A549 (cell line): ENCODE measurements around the gene ARMC9.

Source experiments
- CBX2 ChIP-seq: fragments of 200-600 bp; sonication (generic); IDR thresholded peaks from 2 replicates; pipeline ENCODE4 v1.6.1; 2016; ENCODE audit warnings: low read depth, mild to moderate bottlenecking, borderline replicate concordance
- CHD2 ChIP-seq: fragments of 150-350 bp; IDR thresholded peaks from 2 replicates; pipeline ENCODE4 v1.6.1; 2014; ENCODE audit warnings: low read length; ENCODE audit not compliant: partially characterized antibody
- ESRRA ChIP-seq: fragments of 150-350 bp; IDR thresholded peaks from 2 replicates; pipeline ENCODE4 v1.6.1; 2014; ENCODE audit warnings: mild to moderate bottlenecking, low read length, borderline replicate concordance
- MAFK ChIP-seq: fragments of 450-650 bp; IDR thresholded peaks from 2 replicates; pipeline ENCODE4 v1.6.1; 2014; ENCODE audit not compliant: partially characterized antibody
- NR3C1 ChIP-seq: fragments of >200 bp; sonication (Bioruptor Twin); formaldehyde crosslinking; IDR thresholded peaks from 3 replicates; pipeline ENCODE4 v1.6.1; 2017
- POLR2A ChIP-seq: IDR thresholded peaks from 2 replicates; pipeline ENCODE4 v1.6.1; 2012; ENCODE audit warnings: mild to moderate bottlenecking, low read length
- RAD21 ChIP-seq, 2 experiments: fragments of >200 bp in 1 of 2; sonication (Bioruptor Twin) in 1 of 2; formaldehyde crosslinking in 1 of 2; IDR thresholded peaks in 1 of 2; conservative IDR thresholded peaks in 1 of 2; 2 replicates in 1 of 2; 3 replicates in 1 of 2; pipeline ENCODE4 v1.6.1; 2012 to 2018; ENCODE audit warnings: inconsistent platforms in 1 of 2
- TF ChIP-seq, protein P1 (sequence below): fragments of >200 bp; sonication (Bioruptor Twin); formaldehyde crosslinking; IDR thresholded peaks from 3 replicates; pipeline ENCODE4 v1.5.1; 2016
- TF ChIP-seq, protein P2 (sequence below): fragments of 450-650 bp; IDR thresholded peaks from 2 replicates; pipeline ENCODE4 v1.6.1; 2014; ENCODE audit warnings: antibody characterized with exemption
- TF ChIP-seq, protein P3 (sequence below): IDR thresholded peaks from 2 replicates; pipeline ENCODE4 v1.6.1; 2012
- TF ChIP-seq, protein P4 (sequence below): IDR thresholded peaks from 2 replicates; pipeline ENCODE4 v1.6.1; 2012
- TF ChIP-seq, protein P5 (sequence below): IDR thresholded peaks from 2 replicates; pipeline ENCODE4 v1.6.1; 2012; ENCODE audit warnings: low read depth, borderline replicate concordance

DNA sequence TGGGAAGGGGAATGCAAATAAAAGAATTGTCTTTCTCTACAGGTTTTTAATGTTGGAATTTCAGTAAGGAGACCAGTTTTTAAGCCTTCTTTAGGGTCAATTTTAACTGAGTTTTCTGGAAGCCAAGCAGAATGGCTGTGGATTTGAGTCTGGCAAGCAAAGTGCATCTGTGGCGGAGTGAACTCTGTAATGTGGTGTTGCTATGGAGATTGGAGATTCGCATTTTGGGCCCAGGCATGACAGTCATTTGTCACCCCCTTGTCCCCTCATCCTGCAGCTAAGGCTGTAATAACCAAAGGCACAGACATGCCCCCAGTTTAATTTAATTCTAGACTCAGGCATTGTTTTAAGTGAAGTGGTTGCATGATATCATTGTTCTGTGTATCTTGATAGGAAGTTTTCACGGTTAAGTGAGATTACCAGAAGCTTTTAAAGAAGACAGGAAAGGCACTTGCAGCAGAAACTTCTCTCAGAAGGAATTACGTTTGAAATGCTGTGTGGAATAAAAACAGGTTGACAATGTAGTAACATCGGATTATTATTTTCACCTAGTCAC lies 30.6 kb downstream of the ARMC9 start:
- TF ChIP-seq, protein P1, sequence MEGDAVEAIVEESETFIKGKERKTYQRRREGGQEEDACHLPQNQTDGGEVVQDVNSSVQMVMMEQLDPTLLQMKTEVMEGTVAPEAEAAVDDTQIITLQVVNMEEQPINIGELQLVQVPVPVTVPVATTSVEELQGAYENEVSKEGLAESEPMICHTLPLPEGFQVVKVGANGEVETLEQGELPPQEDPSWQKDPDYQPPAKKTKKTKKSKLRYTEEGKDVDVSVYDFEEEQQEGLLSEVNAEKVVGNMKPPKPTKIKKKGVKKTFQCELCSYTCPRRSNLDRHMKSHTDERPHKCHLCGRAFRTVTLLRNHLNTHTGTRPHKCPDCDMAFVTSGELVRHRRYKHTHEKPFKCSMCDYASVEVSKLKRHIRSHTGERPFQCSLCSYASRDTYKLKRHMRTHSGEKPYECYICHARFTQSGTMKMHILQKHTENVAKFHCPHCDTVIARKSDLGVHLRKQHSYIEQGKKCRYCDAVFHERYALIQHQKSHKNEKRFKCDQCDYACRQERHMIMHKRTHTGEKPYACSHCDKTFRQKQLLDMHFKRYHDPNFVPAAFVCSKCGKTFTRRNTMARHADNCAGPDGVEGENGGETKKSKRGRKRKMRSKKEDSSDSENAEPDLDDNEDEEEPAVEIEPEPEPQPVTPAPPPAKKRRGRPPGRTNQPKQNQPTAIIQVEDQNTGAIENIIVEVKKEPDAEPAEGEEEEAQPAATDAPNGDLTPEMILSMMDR, result no peak
- TF ChIP-seq MAFK (no peak), ESRRA (no peak), NR3C1 (no peak), POLR2A (no peak), RAD21 (conservative IDR thresholded peaks at IDR 0.05 in 1 of 2, IDR thresholded peaks at IDR 0.05 in 1 of 2) (no peak), CHD2 (no peak), CBX2 (no peak)
- TF ChIP-seq, protein P2, sequence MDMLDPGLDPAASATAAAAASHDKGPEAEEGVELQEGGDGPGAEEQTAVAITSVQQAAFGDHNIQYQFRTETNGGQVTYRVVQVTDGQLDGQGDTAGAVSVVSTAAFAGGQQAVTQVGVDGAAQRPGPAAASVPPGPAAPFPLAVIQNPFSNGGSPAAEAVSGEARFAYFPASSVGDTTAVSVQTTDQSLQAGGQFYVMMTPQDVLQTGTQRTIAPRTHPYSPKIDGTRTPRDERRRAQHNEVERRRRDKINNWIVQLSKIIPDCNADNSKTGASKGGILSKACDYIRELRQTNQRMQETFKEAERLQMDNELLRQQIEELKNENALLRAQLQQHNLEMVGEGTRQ, result no peak
- TF ChIP-seq, protein P3, sequence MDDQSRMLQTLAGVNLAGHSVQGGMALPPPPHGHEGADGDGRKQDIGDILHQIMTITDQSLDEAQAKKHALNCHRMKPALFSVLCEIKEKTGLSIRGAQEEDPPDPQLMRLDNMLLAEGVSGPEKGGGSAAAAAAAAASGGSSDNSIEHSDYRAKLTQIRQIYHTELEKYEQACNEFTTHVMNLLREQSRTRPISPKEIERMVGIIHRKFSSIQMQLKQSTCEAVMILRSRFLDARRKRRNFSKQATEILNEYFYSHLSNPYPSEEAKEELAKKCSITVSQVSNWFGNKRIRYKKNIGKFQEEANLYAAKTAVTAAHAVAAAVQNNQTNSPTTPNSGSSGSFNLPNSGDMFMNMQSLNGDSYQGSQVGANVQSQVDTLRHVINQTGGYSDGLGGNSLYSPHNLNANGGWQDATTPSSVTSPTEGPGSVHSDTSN, result no peak
- TF ChIP-seq, protein P4, sequence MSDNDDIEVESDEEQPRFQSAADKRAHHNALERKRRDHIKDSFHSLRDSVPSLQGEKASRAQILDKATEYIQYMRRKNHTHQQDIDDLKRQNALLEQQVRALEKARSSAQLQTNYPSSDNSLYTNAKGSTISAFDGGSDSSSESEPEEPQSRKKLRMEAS, result no peak
- TF ChIP-seq, protein P5, sequence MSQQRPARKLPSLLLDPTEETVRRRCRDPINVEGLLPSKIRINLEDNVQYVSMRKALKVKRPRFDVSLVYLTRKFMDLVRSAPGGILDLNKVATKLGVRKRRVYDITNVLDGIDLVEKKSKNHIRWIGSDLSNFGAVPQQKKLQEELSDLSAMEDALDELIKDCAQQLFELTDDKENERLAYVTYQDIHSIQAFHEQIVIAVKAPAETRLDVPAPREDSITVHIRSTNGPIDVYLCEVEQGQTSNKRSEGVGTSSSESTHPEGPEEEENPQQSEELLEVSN, result no peak
